SU-DHL-6 (cell line): ENCODE measurements around the gene GPX3.

Experiments used
- H2AFZ ChIP-seq: fragments of 200-600 bp; sonication (generic); 2 replicates; pipeline ENCODE4 v1.6.1; 2014; ENCODE audit warnings: low read depth, mild to moderate bottlenecking, moderate library complexity, mixed read lengths, antibody characterized with exemption, low read length; ENCODE audit not compliant: severe bottlenecking
- H3F3A ChIP-seq: fragments of 200-600 bp; shearing (Covaris generic); 2 replicates; pipeline ENCODE4 v1.6.0; 2016; ENCODE audit warnings: antibody characterized with exemption, mild to moderate bottlenecking; ENCODE audit not compliant: insufficient read depth
- H3K27ac ChIP-seq: fragments of 200-600 bp; sonication (generic); 2 replicates; pipeline ENCODE4 v1.5.1; 2016; ENCODE audit warnings: low read depth, mild to moderate bottlenecking, low read length, moderate library complexity, mixed read lengths
- H3K27me3 ChIP-seq: fragments of 200-600 bp; sonication (generic), shearing (Covaris generic); 2 replicates; pipeline ENCODE4 v1.6.0; 2014; ENCODE audit warnings: mild to moderate bottlenecking, low read length
- H3K36me3 ChIP-seq: fragments of 200-600 bp; sonication (generic); 2 replicates; pipeline ENCODE4 v1.6.1; 2014; ENCODE audit warnings: mild to moderate bottlenecking, low read length, mixed read lengths
- H3K4me2 ChIP-seq: fragments of 300-600, 200-600 bp; shearing (Covaris generic), sonication (generic); 2 replicates; pipeline ENCODE4 v1.6.0; 2014; ENCODE audit warnings: low read length, low read depth, mild to moderate bottlenecking; ENCODE audit not compliant: poor library complexity, severe bottlenecking
- H3K4me3 ChIP-seq: fragments of 200-600 bp; sonication (generic); 2 replicates; pipeline ENCODE4 v1.5.1; 2014; ENCODE audit warnings: antibody characterized with exemption, low read length, mild to moderate bottlenecking, mixed read lengths; ENCODE audit not compliant: insufficient read depth, poor library complexity, severe bottlenecking
- H3K79me2 ChIP-seq: fragments of 200-600 bp; sonication (generic); 2 replicates; pipeline ENCODE4 v1.6.1; 2014; ENCODE audit warnings: mild to moderate bottlenecking, low read length, moderate library complexity; ENCODE audit not compliant: insufficient read depth
- H3K9ac ChIP-seq: fragments of 200-600 bp; sonication (generic); 2 replicates; pipeline ENCODE4 v1.7.0; 2014; ENCODE audit warnings: mild to moderate bottlenecking, low read length
- H3K9me2 ChIP-seq: fragments of 200-600 bp; sonication (generic); replicated peaks from 2 replicates; pipeline ENCODE4 v1.6.1; 2014; ENCODE audit warnings: low read length; ENCODE audit not compliant: insufficient read depth
- H3K9me3 ChIP-seq: fragments of 200-600 bp; sonication (generic); 2 replicates; pipeline ENCODE4 v1.6.1; 2014; ENCODE audit warnings: low read length, mixed read lengths; ENCODE audit not compliant: insufficient read depth
- H4K20me1 ChIP-seq: fragments of 200-600 bp; sonication (generic); 2 replicates; pipeline ENCODE4 v1.6.1; 2014; ENCODE audit warnings: low read depth, mild to moderate bottlenecking, antibody characterized with exemption, low read length, moderate library complexity, mixed read lengths
- CTCF ChIP-seq: fragments of 200-600 bp; sonication (generic); IDR thresholded peaks from one replicate; pipeline ENCODE4 v1.5.1; 2017; ENCODE audit warnings: antibody characterized with exemption, mild to moderate bottlenecking, low read length, moderate library complexity; ENCODE audit not compliant: insufficient read depth, poor library complexity, severe bottlenecking
- EZH2phosphoT487 ChIP-seq: fragments of 200-600 bp; sonication (generic), shearing (Covaris generic); conservative IDR thresholded peaks from 2 replicates; pipeline ENCODE4 v1.6.1; 2018; ENCODE audit warnings: mild to moderate bottlenecking, antibody characterized with exemption, low read length, moderate library complexity, mixed read lengths

GPX3 gene

GRCh38 chr5:151017897-151018296 is 2.5 kb upstream of the GPX3 start:
- H3K27me3 ChIP-seq = no peaks in the 10 kb centered on the region
- H3K9ac ChIP-seq = no peak overlapping the region
- H3K9me3 ChIP-seq = no peaks in the 10 kb centered on the region
- TF ChIP-seq EZH2phosphoT487 (no peak), CTCF (no peak)
- H3K4me2 ChIP-seq = no peak overlapping the region
- no peak overlapping the region for H3K27ac ChIP-seq
- H3K36me3 ChIP-seq = no peaks in the 10 kb centered on the region
- no peaks in the 10 kb centered on the region for H3K9me2 ChIP-seq
- H3K79me2 ChIP-seq = no peaks in the 10 kb centered on the region
- H4K20me1 ChIP-seq = no peaks in the 10 kb centered on the region
- no peak overlapping the region for H2AFZ ChIP-seq
- H3F3A ChIP-seq = no peaks in the 10 kb centered on the region
- no peak overlapping the region for H3K4me3 ChIP-seq

- Histone ChIP-seq H3K9ac (no peak overlapping the region), H4K20me1 (no peaks in the 10 kb centered on the region), H3K9me2 (no peaks in the 10 kb centered on the region), H3K36me3 (no peaks in the 10 kb centered on the region), H3K4me3 (no peak overlapping the region), H3K9me3 (no peaks in the 10 kb centered on the region), H3F3A (no peaks in the 10 kb centered on the region), H2AFZ (no peak overlapping the region), H3K27ac (no peak overlapping the region), H3K79me2 (no peaks in the 10 kb centered on the region), H3K4me2 (no peak overlapping the region), H3K27me3 (no peaks in the 10 kb centered on the region)
- TF ChIP-seq CTCF (no peak), EZH2phosphoT487 (no peak)
Measured at GRCh38 chr5:151018846-151019245, 1.5 kb upstream of the GPX3 start.

GRCh38 chr5:151019331-151019730 is 1.1 kb upstream of the GPX3 start:
- H3K9me3 ChIP-seq = no peaks in the 10 kb centered on the region

More at GRCh38 chr5:151019331-151019730, 1.1 kb upstream of the GPX3 start:
- Histone ChIP-seq H3K9ac (no peak overlapping the region), H3F3A (no peaks in the 10 kb centered on the region), H3K36me3 (no peaks in the 10 kb centered on the region), H3K4me2 (no peak overlapping the region), H2AFZ (no peak overlapping the region), H3K27me3 (no peaks in the 10 kb centered on the region), H4K20me1 (no peaks in the 10 kb centered on the region), H3K4me3 (no peak overlapping the region), H3K79me2 (no peaks in the 10 kb centered on the region), H3K27ac (no peak overlapping the region), H3K9me2 (no peaks in the 10 kb centered on the region)
- TF ChIP-seq CTCF = no peak
- no peak for TF ChIP-seq EZH2phosphoT487
